GM23248 (cell line): ENCODE data around the gene PEX5L.

ENCODE experiments used
- EZH2 ChIP-seq: fragments of 200-600 bp; sonication (generic); IDR thresholded peaks from 2 replicates; pipeline ENCODE4 v1.6.1; 2018; ENCODE audit warnings: antibody characterized with exemption, mild to moderate bottlenecking; ENCODE audit not compliant: insufficient read depth, poor library complexity, severe bottlenecking
- EZH2phosphoT487 ChIP-seq: fragments of 200-600 bp; sonication (generic); IDR thresholded peaks from 2 replicates; pipeline ENCODE4 v1.6.1; 2018; ENCODE audit warnings: antibody characterized with exemption, moderate library complexity, mild to moderate bottlenecking, low read depth; ENCODE audit not compliant: insufficient read depth

DNA sequence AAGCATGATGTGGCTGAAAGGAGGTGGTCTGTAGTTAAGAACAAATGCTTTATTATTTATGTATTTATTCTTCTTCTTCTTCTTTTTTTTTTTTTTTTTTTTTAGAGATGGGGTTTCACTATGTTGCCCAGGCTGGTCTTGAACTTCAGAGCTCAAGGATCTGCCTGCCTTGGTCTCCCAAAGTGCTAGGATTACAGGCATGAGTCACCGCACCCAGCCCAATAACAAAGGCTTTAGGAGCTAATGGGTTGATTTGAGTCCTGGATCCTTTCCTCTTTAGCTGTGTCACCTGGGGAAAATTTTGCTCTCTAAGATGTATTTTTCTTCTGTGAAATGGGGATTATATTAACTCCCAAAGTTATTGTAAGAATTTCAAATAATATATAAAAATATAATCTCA lies 168.8 kb downstream of the PEX5L start:
- no peak for TF ChIP-seq EZH2
- TF ChIP-seq EZH2phosphoT487 = no peak
